NK-92 (cell line): ENCODE measurements around the gene CMIP.
"Not testable (repeated sequence)": the region's sequence is repeated elsewhere in the genome, so short reads cannot be mapped to it uniquely, and the experiment has no call there.

ENCODE experiments used
- DNase-seq: peaks from one replicate; lab custom pipeline; 2025; ENCODE audit not compliant: unreplicated experiment; lab: John Stamatoyannopoulos, UW

The CMIP gene

DNA sequence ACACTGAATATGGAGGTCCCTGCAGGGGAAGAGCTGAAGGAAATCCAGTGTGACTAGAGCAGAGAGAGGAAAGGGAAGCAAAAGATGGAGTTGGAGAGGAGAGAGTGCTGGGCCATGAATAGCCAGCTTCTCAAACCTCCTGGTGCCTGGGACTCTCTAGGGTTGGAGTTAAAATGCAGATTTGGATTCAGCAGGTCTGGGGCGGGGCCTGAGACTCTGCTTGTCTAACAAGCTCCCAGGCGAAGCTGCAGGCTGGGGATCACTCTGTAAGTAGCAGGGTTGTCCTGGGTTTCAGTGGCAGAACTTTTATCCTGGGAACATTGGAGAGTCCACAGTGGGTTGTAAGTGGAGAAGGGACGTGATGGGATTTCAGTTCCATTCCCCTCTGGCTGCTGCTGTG lies 231.1 kb downstream of the CMIP start:
- DNase-seq = no peak

- no peak for DNase-seq
Observed at GRCh38 chr16:81676066-81676882, 231.7 kb downstream of the CMIP start.

DNA sequence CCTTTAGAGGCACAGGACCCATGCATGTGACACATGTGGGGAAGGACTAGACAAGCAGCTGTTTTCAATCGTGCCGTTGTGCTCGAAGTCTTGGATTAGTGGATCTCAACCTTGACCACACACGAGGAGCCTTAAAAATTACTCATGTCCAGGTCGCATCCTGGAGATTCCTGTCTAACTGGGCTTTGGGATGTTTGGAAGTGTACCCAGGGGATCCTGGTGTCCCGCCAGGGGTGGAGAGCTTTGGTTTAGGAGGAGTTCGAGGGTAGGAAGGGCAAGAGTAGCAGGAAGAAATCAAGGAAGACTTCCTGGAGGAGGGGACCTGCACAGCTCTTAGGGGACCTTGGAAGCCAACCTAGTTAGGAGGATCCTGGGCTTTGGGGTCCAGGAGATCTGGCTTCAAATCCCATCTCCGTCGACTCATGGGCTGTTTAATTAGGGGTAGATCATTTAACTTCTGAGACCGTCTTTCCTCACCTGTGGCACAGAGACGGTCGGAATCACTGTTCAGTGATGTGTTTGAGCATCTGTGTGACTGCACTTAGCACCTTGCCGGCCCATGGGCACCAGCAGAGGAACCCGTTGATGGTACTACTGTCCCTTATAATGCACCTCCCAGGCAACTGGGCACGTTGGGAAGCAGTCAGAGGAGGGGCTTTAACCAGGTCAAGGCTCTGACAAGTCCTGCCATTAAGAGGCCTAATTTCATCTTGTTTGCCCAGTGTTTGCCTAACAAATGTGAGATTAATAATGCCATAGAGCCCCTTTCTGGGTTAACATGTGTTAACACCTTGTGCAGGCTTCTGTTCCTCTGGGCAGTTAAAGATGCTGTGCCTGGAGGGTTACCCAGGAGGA lies 232.5 kb downstream of the CMIP start:
- no peak for DNase-seq

- DNase-seq = no peak
Observed at GRCh38 chr16:81678326-81679095, 233.9 kb downstream of the CMIP start.

DNA sequence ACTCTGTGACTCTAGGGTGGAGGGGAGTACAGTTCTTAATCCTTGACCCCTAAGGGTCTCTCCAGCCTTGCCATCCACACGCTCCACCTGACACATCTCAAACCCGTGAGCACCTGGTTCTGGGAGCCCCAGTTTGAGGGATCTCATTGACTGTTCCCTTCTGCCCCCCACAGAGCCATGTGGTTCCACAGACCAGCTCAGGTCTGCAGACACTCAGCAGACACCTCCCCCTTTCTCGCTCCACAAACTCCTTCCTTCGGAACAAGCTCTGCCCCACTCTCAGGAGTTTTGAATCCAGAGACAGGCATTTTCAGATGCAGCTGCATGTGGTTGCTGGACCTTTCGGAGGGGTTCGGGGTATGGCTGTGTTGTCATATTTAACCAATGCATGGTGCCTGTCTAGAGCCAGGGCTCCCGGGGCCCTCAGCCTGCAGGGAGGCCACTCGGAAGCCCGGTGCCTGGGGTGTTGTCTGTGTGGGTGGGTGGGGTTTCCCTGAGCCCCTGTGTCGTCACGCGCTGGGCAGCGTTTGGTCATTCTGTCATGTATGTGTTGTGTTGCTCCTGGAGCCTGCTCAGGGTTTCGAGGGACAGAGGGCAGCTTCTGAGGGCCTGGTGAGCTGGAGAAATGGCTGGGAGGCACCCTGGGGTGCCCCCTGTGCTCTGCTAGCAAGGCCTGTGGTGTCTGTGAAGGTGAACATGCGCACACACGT lies 235.3 kb downstream of the CMIP start:
- no peak for DNase-seq

- DNase-seq = no peak
Observed at GRCh38 chr16:81680444-81681275, 236.1 kb downstream of the CMIP start.

DNA sequence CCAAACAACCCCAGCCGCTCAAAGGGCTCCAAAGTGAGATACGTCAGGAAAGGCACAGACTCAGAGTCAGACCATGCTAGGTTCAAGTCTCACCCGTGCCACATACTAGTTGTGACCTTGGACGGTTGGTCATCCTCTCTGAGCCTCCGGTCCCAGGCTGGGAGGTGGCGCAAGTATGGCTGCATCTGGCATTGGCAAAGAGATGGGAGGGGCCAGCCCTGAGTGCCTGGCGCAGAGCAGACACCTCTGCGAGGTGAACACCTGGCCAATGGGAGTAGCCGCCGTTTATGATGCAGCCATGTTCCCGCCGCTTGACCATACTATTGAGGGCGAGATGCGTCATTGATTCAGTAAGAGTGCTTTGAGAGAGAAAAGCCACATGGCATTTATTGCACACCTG lies 236.7 kb downstream of the CMIP start:
- no peak for DNase-seq

GRCh38 chr16:81684242-81684837 lies 239.7 kb downstream of the CMIP start:
- no peak for DNase-seq

DNA sequence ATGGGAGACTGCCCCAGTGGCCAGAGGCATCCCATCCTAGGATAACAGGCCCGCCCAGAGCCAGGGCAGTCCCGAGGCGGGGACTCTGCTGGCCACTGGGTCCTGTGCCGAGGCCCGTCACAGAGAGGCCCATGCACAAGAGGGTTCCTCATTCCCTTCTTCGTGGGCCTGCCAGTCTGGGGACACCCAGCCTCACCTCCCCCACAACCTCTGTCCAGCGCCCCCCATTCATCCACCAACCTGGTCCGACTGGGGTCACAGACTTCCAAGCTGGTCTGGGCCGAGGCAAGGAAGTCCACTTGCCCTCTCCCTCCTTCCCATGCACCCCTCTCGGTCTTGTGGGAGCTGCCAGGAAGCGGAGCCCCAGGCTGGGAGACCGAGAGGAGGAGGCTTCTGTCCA lies 240.3 kb downstream of the CMIP start:
- no peak for DNase-seq

- DNase-seq = no peak
Observed at GRCh38 chr16:81686391-81687130, 242.0 kb downstream of the CMIP start.

DNA sequence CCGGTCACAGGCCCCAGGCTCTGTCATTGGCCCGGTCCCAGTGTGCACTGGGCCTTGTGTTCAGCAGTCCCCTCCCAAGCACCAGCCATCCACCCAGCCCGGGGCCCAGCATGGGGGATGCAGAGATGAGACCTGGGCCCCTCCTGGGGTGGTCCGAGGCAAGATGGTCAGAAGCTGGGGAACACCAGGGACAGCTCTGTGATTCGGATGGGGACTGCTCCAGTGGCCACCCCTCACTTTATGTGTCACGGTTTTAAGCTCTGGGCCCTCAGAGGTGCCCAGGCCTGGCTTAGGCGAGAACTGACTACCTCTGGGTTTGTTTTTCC lies 242.5 kb downstream of the CMIP start:
- no peak for DNase-seq

GRCh38 chr16:81688182-81688581 lies 243.6 kb downstream of the CMIP start:
- no peak for DNase-seq

DNA sequence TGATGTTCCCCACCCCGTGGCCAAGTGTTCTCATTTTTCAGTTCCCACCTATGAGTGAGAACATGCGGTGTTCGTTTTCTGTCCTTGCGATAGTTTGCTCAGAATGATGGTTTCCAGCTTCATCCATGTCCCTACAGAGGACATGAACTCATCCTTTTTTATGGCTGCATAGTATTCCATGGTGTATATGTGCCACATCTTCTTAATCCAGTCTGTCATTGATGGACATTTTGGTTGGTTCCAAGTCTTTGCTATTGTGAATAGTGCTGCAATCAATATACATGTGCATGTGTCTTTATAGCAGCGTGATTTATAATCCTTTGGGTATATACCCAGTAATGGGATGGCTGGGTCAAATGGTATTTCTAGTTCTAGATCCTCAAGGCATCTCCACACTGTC lies 244.2 kb downstream of the CMIP start:
- not testable (repeated sequence) for DNase-seq

- no peak for DNase-seq
Observed at GRCh38 chr16:81692021-81692420, 247.4 kb downstream of the CMIP start.

DNA sequence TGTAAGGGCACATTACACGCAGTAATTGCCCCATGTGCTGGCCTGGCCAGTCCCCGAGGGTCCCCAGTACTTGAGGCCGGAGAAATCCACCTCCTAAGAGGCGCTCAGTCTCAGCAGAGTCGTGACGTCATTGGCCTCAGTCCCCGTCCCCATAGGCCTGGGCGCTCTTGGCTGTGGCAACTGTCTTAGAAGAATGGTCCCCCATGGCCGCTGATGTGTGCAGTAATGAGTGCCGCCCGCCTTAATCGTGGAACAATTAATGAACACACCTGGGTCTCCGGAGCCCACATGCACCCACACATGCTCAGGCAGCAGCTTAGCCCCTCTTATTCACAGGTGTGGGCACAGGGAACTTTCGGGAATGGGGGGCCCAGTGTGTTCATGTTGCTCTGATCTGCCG lies 248.0 kb downstream of the CMIP start:
- DNase-seq = no peak

DNA sequence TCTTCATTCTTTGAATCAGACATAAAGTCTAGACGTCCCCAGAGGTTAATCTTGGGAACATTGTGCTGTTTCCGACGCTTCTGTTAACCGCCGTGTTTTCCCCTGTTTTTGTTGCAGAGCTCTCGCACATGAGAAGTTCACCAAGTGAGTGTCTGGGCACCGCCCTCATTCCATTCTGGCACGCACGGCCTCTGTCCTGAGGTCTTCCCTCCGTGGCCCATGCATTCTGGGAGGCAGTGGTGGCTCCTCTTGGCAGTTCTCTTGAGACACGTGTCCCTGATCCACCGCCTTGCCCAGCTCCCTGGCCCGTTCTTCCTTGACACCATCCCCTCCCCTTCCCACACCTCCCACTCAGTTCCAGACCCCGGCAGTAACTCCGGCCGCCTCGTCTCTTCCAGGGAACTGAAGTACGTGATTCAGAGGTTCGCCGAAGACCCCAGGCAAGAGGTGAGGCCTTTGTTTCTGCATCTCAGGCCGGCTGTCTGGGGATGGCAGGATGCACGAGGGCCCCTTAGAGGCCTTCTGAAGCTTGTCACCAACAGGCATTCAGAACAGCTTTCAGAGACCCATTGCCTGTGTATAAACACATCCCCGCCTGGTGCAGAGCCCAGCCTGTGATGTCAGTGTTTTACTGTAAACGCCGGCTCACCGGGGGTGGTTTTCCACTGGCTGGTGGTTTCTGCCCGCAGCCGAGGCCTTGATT lies 248.6 kb downstream of the CMIP start:
- no peak for DNase-seq

- DNase-seq = no peak
Observed at GRCh38 chr16:81693744-81694303, 249.2 kb downstream of the CMIP start.
